KG1 (cell line): ENCODE results near the gene SCIMP.
A peak's percentile ranks its signal among the peaks of the same experiment; 100 is the strongest.
"Not testable (repeated sequence)": the region's sequence is repeated elsewhere in the genome, so short reads cannot be mapped to it uniquely, and the experiment has no call there.

Experiments used
- DNase-seq: peaks from one replicate; lab custom pipeline; 2025; lab: John Stamatoyannopoulos, UW

Gene SCIMP

GRCh38 chr17:5237541-5238016 is 2.9 kb upstream of the SCIMP start:
- DNase-seq: no peak

DNA sequence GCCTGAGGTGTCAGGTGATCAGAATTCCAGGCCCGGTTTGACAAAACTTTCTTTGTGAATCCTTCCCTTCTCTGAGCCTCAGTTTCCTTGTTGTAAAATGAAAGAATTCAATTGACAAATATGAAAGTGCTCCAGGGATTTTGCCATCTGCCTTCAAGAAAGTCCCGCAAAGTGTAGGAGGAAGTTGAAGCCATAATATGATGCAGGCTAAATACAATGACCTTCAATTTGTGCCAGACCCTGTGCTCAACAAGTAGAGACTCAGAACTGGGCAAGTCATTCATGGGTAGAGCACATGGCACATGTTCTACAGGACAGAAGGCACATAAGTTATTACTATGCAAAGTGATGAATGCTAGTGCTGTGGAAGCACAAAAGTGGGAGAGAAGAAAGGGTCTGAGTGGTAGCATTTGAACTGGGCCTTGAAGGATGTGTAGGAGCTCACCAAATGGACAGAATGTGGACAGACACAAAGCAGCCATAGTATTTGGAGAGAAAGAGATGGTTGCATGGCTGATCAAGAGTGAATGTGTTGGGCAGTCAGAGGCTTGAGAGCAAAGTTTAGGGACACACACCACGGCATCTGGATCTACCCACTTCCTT is 2.4 kb upstream of the SCIMP start:
- DNase-seq: no peak

GRCh38 chr17:5233492-5233891 is 1.2 kb downstream of the SCIMP start:
- not testable (repeated sequence) for DNase-seq

DNA sequence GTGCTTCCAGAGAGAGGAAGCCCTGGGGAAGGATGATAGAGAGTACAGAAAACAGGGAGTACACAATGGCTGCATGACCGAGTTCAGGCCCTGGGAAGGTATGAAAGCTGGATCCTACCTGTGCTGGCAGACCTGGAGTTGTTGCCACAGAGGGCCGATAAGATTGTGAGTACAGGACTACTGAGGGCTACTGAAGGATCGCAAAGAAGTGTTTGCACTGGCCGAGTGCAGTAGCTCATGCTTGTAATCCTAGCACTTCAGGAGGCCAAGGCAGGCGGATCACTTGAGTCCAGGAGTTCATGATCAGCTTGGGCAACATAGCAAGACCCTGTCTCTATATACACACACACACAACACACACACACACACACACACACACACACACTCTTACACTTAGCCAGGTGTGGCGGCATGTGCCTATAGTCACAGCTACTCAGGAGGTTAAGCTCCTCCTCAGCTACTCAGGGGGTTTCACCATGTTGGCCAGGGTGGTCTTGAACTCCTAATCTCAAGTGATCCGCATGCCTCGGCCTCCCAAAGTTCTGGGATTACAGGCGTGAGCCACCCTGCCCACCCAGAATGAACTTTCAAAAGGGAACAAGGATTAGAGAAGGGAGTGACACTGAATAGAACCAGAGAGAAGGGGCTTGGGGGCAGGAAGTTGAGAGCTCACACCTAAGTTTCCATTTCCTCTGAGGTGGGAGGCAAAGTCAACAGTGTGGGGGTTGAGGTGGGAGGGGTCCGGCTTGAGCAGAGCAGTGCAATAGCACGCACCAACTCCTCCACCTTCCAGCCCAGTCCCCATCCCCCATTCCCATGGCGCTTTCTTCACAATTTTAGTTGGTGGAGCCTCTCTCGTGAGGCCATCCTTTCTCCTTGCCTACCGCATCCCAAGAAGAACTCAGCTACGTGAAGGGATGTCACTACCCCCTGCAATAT is 7.5 kb downstream of the SCIMP start:
- DNase-seq: no peak

DNA sequence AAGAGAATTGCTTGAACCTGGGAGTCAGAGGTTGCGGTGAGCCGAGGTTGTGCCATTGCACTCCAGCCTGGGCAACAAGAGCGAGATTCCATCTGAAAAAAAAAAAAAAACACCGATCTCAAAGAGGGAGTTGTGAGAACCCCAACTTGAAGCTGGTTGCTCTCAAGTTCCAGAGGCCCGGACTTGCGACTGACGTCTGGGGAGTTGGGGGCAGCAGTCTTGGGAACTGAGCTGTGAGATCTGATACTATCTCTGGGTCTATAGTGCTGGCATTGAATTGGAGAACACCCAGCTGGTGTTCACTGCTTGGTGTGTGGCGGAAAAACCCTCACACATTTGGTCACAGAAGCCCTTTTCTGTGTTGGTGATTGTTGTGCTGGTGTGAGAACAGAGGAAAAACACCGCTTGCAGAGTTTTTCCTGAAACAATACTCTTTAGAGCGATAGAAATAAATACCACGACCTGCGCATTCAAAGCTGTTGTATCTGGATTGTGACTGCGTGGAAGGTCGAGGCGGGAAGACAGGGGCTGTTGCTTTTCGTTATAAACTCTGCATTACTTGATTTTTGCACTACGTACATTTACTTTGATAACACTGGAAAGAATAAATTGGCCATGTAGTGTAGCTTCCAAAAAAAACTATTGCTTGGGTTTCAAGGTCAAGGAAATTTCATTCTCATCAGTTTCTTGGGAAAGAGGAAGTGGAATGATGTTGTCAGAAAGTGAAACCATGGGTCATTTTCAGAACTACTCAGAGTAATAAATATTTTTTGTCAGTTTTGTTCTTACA is 8.8 kb downstream of the SCIMP start:
- no peak for DNase-seq

GRCh38 chr17:5221912-5222311 is 12.7 kb downstream of the SCIMP start:
- DNase-seq: not testable (repeated sequence)

DNA sequence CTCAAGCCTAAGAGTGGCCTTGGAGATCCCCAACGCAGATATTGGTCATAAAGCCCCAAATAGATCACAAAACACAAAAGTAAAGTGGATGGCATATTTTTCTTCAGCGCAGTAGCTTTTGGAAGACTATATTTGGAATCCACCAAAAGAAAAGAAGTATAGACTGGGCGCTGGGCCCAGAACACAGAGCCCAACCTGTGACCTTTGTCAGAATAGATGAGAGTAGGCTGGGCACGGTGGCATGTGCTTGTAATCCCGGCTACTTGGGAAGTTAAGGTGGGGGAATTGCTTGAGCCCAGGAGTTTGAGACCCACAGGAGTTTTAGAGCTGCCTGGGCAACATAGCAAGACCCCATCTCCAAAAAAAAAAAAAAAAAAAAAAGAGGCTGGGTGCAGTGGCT is 14.6 kb downstream of the SCIMP start:
- DNase-seq: no peak

DNA sequence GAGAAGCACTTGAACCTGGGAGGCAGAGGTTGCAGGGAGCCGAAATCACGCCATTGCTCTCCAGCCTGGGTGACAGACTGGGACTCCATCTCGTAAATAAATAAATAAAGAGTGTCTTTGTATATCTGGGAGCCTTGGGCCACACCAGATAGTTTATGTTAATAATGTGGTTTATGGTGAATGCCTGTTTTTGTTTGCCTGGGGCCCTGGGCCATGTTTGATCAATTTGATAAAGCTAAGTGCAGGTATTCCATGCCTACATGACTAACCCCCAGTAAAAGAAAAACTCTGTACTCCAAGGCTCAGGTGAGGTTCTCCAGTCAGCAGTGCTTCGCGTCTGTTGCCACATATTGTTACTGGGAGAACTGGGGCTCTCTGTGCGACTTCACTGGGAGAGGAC is 15.1 kb downstream of the SCIMP start:
- no peak for DNase-seq

DNA sequence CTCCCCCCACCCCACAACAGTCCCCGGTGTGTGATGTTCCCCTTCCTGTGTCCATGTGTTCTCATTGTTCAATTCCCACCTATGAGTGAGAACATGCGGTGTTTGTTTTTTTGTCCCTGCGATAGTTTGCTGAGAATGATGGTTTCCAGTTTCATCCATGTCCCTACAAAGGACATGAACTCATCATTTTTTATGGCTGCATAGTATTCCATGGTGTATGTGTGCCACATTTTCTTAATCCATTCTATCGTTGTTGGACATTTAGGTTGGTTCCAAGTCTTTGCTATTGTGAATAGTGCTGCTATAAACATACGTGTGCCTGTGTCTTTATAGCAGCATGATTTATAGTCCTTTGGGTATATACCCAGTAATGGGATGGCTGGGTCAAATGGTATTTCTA is 17.1 kb downstream of the SCIMP start:
- DNase-seq: not testable (repeated sequence)

DNA sequence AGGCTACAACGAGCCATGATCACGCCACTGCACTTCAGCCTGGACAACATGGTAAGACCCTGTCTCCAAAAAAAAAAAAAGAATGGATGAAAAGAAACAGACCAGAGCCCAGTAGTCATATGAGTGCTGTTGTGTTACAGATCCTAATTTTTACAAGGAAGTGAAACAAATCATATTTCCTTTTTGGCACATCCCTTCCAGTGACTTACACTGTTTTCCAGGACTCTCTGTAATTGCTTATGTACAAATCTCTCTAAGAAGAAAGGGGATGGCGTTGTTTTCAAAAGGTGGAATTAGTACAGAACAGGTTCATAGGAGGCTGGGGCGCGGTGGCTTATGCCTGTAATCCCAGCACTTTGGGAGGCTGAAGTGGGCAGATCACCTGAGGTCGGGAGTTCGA is 23.2 kb downstream of the SCIMP start:
- DNase-seq: no peak

DNA sequence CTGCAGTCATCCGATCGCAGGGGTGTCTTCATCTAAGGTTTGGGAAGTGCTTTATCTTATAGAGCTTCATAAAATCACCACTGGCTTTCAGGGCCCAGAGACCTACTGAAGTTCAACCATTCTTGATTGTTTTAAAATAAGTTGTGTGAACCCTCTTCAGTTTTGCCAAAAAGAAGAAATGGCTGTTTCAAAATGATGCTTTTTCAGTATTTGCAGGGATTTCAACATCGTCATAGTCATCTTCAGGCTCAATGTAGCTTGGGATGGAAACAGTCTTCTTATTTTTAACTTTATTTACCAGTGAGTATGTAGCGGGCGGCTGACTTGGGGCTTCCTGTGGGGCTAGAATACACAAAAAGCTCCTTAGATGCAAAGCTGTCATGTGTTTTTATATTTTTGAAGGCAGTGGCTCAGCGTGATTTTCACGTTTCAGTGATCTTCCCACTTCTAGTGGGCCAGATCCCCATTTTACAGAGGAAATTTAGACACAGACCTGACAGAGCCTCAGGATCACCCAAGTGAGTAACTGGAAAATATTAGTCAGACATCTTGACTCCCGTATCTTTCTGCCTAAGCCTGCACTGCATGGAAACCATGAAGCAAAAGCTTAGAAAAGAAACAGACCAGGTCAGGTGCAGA is 23.9 kb downstream of the SCIMP start:
- no peak for DNase-seq

DNA sequence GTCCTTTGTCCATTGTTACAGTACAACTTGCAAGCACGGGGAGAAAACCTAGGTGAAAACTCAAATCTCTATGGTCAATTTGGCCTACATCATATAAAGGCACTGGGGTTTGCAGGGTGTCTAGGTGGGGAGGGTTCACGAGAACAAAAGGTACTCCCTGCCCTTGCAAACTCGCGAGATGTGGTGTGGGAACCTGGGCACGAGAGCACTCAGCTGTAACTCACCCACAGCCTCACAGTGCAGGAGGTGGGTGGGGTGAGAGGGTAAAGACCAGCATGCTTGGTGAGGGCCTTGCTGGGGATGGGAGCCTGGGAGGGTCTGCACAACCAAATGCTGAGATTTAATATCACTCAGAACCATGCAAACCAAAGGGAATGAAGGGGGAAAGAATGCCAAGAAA is 24.6 kb downstream of the SCIMP start:
- DNase-seq: no peak

- DNase-seq: no peak
These were observed 25.3 kb downstream of the SCIMP start for GRCh38 chr17:5209396-5209795.

GRCh38 chr17:5203908-5204294 is 30.8 kb downstream of the SCIMP start:
- no peak for DNase-seq

- no peak for DNase-seq
These were observed 31.3 kb downstream of the SCIMP start for GRCh38 chr17:5203178-5203907.

DNA sequence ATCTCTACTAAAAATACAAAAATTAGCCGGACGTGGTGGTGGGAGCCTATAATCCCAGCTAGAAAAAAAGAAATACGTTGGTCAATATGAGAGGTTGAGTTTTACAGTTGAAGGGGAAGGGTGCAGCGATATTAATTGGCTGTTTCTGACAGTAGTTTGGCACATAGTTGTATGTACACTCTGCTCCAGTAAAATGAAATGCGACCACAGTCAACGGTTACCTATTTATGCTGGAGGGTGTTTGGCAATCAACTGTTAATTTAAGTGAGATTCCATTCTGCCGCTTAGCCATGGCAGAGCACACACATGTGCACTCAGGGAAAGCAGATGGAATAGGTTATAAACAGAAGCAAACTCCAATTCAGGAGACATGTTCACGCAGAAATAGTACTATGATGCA is 33.6 kb downstream of the SCIMP start:
- no peak for DNase-seq

DNA sequence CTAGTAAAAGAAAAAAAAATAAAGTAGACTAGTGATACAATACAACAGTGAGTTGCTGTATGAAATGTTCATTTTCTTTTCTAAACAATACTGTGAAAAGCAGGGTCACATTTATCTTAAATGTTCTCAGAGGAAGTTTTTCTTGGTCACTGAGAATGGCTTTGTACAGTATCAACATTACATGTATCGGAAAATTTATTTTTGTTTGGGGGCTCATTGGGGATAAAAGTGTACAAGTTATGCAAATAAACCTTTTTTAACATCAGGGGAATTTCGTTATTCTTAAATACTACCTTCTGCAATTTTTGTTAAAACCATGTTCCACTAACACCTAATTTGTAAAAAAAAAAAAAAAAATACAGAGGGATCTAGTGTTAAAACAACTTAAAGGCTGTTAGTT is 34.3 kb downstream of the SCIMP start:
- no peak for DNase-seq

DNA sequence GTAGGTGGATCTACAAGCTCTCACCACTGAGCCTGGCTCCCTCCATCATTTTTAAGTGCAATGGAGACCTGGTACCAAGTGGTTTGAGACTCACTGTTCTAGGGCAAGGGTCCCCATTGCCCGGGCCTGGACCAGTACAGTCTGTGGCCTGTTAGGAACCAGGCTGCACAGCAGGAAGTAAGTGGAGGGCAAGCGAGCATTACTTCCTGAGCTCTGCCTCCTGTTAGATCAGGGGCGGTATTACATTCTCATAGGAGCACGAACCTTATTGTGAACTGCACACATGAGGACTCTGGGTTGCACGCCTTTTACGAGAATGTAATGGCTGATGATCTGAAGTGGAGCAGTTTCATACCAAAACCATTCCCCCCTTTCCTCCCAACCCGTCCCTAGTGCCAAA is 36.2 kb downstream of the SCIMP start:
- no peak for DNase-seq

DNA sequence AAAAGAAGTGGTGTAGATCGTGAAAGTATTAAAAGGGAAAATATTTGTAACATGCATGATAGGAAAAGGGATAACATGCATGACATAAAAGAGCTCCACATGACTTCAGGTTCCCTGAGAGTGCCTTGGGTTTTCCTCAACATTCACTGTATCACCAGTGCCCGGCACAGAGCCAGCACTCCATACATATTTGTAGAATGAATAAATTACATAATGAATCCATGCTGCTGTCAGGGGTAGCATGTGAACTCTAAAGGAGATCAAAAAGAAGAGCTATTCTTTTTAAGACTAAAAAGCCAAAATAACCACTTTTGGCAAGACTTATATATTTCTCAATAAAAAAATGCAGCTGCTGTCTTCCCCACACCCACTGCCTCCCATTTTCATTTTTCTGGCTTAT is 40.3 kb downstream of the SCIMP start:
- DNase-seq: no peak

DNA sequence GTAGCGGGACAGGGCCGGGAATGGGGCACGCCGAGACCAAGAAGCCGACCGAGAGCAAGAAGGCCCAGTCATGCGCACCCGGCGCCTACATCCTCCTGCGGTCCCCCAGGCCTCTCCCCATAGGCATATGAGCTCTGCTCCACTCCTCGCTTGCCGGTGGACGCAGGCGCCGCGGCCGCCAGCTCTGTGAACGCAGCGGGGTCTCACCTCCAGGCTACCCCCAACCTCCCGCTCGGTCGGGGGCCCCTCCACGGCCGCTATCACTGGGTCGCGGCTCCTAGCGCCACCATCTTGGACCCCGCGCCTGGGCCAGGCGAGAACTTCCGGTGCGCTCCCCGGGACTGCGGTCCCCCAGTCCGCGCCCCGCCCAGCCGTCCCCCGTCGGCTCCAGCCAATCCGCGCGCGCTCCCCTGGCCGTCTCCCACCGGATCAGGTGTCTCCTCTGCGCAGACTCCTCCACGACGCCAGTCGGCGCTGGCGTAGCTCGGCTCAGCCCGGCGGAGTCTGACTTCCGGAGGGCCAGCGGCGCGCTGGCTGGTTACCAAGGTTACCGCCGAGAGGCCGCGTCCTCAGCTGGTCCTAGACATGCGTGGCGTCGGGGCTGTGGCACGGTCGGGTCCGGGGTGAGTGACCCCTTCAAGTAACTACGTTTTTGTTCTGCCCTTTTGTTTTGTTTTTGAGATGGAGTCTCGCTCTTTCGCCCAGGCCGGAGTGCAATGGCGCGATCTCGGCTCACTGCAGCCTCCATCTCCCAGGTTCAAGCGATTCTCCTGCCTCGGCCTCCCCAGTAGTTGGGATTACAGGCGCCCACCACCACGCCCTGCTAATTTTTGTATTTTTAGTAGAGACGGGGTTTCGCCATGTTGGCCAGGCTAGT is 42.9 kb downstream of the SCIMP start, which contains the start of gene ZNF594:
ZNF594 (minus strand) TSS at position 328 of the 877 bp plus-strand sequence. CDS start 7,612 bp downstream, outside the sequence.
- peak; percentile 44 for DNase-seq
